Hepatocyte (in vitro differentiated cells): ENCODE measurements around the gene ABHD4. TPM values are rescaled to one million over a fixed set of nuclear protein-coding genes. Genes with fewer than 3 reads are reported as not detected.
"Not testable (repeated sequence)": the region's sequence is repeated elsewhere in the genome, so short reads cannot be mapped to it uniquely, and the experiment has no call there.

Source experiments
- DNase-seq: peaks from one replicate; pipeline ENCODE4 v3.0.0-alpha.2; 2016; ENCODE audit warnings: low spot score
- H2AFZ ChIP-seq: fragments of 200-600 bp; sonication (generic); 2 replicates; pipeline ENCODE4 v1.6.0; 2016; ENCODE audit warnings: antibody characterized with exemption, mild to moderate bottlenecking
- H3K27ac ChIP-seq: fragments of 200-600 bp; sonication (generic); 2 replicates; pipeline ENCODE4 v1.5.1; 2016; ENCODE audit warnings: mild to moderate bottlenecking
- H3K27me3 ChIP-seq: fragments of 200-600 bp; sonication (generic); 2 replicates; pipeline ENCODE4 v1.6.1; 2016
- H3K36me3 ChIP-seq: fragments of 200-600 bp; sonication (generic); replicated peaks from 2 replicates; pipeline ENCODE4 v1.5.1; 2016; ENCODE audit warnings: low read depth; ENCODE audit not compliant: insufficient read depth
- H3K4me1 ChIP-seq: fragments of 200-600 bp; sonication (generic); 2 replicates; pipeline ENCODE4 v1.5.1; 2016; ENCODE audit warnings: mild to moderate bottlenecking, moderate library complexity; ENCODE audit not compliant: insufficient read depth
- H3K4me2 ChIP-seq: fragments of 200-600 bp; sonication (generic); 2 replicates; pipeline ENCODE4 v1.6.0; 2016
- H3K4me3 ChIP-seq: fragments of 200-600 bp; sonication (generic); 2 replicates; pipeline ENCODE4 v1.5.1; 2016; ENCODE audit warnings: mild to moderate bottlenecking
- H3K79me2 ChIP-seq: fragments of 200-600 bp; sonication (generic); 2 replicates; pipeline ENCODE4 v1.6.0; 2017; ENCODE audit warnings: mild to moderate bottlenecking
- H3K9me2 ChIP-seq: fragments of 200-600 bp; sonication (generic); replicated peaks from 2 replicates; pipeline ENCODE4 v1.6.0; 2017; ENCODE audit warnings: mild to moderate bottlenecking; ENCODE audit not compliant: insufficient read depth
- H3K9me3 ChIP-seq: fragments of 200-600 bp; sonication (generic); 2 replicates; pipeline ENCODE4 v1.5.1; 2016; ENCODE audit warnings: low read depth, mild to moderate bottlenecking
- H4K20me1 ChIP-seq: fragments of 200-600 bp; sonication (generic); 2 replicates; pipeline ENCODE4 v1.6.0; 2016; ENCODE audit warnings: mild to moderate bottlenecking; ENCODE audit not compliant: insufficient read depth, poor library complexity, severe bottlenecking
- EZH2 ChIP-seq: fragments of 200-600 bp; sonication (generic); IDR thresholded peaks from 2 replicates; pipeline ENCODE4 v1.6.1; 2016; ENCODE audit warnings: antibody characterized with exemption, mild to moderate bottlenecking, borderline replicate concordance
- EZH2phosphoT487 ChIP-seq: fragments of 200-600 bp; sonication (generic); IDR thresholded peaks from one replicate; pipeline ENCODE4 v1.6.1; 2018; ENCODE audit warnings: antibody characterized with exemption, mild to moderate bottlenecking, low read depth, moderate library complexity; ENCODE audit not compliant: unreplicated experiment, severe bottlenecking
- WGBS: methylation state at CpG from one replicate; pipeline ENCODE4 v1.1.6; 2016; ENCODE audit warnings: low lambda C conversion rate; ENCODE audit errors: missing lambda C conversion rate; 5-methylcytosine and 5-hydroxymethylcytosine counted together
- polyA plus RNA-seq: library from polyadenylated mRNA; unstranded; fragments of >200 nt; fragmentation: Nextera tagmentation; extraction: Ambion mirVana; gene quantifications from 2 replicates; pipeline ENCODE4 v1.2.1, GENCODE V29; 2016
- total RNA-seq: library from RNA; depleted of rRNA; stranded (reverse); fragments of >200 nt; gene quantifications from 2 replicates; pipeline ENCODE4 v1.2.3, GENCODE V29; 2014
- TF ChIP-seq, protein P1 (sequence below): fragments of 200-600 bp; sonication (generic); IDR thresholded peaks from 2 replicates; pipeline ENCODE4 v1.5.1; 2016; ENCODE audit warnings: antibody characterized with exemption, mild to moderate bottlenecking; ENCODE audit not compliant: poor library complexity

ABHD4 gene
- total and polyA plus RNA-seq, 2 experiments from 2014 or later = 30.7 to 49.8 TPM

GRCh38 chr14:22580625-22581024, 17.5 kb upstream of the ABHD4 start:
- no peak overlapping the region for H3K27ac ChIP-seq
- 68% methylated on average over 2 of the region's 2 CpGs for WGBS
- H3K4me2 ChIP-seq = no peak overlapping the region
- H3K36me3 ChIP-seq = no peaks in the 10 kb centered on the region
- H3K4me3 ChIP-seq = no peak overlapping the region
- H3K9me2 ChIP-seq = no peaks in the 10 kb centered on the region
- peaks cover 94% of the 10 kb centered on the region for H3K79me2 ChIP-seq
- no peak overlapping the region for H2AFZ ChIP-seq
- H4K20me1 ChIP-seq = peaks cover 7% of the 10 kb centered on the region
- no peaks in the 10 kb centered on the region for H3K9me3 ChIP-seq
- DNase-seq = no peak
- TF ChIP-seq, protein P1, sequence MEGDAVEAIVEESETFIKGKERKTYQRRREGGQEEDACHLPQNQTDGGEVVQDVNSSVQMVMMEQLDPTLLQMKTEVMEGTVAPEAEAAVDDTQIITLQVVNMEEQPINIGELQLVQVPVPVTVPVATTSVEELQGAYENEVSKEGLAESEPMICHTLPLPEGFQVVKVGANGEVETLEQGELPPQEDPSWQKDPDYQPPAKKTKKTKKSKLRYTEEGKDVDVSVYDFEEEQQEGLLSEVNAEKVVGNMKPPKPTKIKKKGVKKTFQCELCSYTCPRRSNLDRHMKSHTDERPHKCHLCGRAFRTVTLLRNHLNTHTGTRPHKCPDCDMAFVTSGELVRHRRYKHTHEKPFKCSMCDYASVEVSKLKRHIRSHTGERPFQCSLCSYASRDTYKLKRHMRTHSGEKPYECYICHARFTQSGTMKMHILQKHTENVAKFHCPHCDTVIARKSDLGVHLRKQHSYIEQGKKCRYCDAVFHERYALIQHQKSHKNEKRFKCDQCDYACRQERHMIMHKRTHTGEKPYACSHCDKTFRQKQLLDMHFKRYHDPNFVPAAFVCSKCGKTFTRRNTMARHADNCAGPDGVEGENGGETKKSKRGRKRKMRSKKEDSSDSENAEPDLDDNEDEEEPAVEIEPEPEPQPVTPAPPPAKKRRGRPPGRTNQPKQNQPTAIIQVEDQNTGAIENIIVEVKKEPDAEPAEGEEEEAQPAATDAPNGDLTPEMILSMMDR = no peak
- TF ChIP-seq EZH2phosphoT487 = no peak
- no peak for TF ChIP-seq EZH2
- H3K27me3 ChIP-seq = no peaks in the 10 kb centered on the region
- no peaks in the 10 kb centered on the region for H3K4me1 ChIP-seq

DNA sequence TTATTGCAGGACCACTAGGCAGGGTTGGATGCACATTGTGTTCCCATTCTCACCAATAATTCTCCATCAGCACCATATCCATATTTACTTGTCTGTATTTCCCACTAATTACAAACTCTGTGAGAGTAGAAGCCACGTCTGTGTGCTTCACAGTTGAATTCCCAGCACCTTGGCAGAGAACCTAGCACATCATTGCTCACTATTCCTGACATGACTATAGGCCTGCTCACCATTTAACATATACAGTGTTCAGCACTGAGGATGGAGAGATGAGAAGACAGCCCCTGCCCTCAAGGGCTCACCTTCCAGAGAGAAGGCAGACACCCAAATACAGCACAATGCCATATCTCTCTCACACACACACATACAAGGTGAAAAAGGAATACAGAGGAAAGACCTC, 14.1 kb upstream of the ABHD4 start:
- no peaks in the 10 kb centered on the region for H3K9me3 ChIP-seq
- no peak overlapping the region for H3K27ac ChIP-seq
- H3K4me3 ChIP-seq = no peak overlapping the region
- H3K36me3 ChIP-seq = no peaks in the 10 kb centered on the region
- H4K20me1 ChIP-seq = peaks cover 7% of the 10 kb centered on the region
- TF ChIP-seq EZH2phosphoT487 (no peak), EZH2 (no peak)
- TF ChIP-seq, protein P1 = no peak
- WGBS = 100% methylated on average over 1 of the region's 1 CpG
- H3K4me1 ChIP-seq = no peaks in the 10 kb centered on the region
- no peak overlapping the region for H2AFZ ChIP-seq
- H3K27me3 ChIP-seq = no peaks in the 10 kb centered on the region
- no peaks in the 10 kb centered on the region for H3K9me2 ChIP-seq
- DNase-seq = no peak
- no peak overlapping the region for H3K4me2 ChIP-seq
- peaks cover 92% of the 10 kb centered on the region for H3K79me2 ChIP-seq

GRCh38 chr14:22587247-22587646, 10.9 kb upstream of the ABHD4 start:
- Histone ChIP-seq H3K27ac (no peak overlapping the region), H4K20me1 (no peaks in the 10 kb centered on the region), H3K27me3 (no peaks in the 10 kb centered on the region), H3K9me3 (no peaks in the 10 kb centered on the region), H3K4me3 (no peak overlapping the region), H3K4me2 (peak overlapping the region; percentile 83), H3K36me3 (no peaks in the 10 kb centered on the region), H2AFZ (no peak overlapping the region), H3K4me1 (peaks cover 5% of the 10 kb centered on the region), H3K79me2 (peaks cover 64% of the 10 kb centered on the region), H3K9me2 (no peaks in the 10 kb centered on the region)
- TF ChIP-seq EZH2phosphoT487 (no peak), EZH2 (no peak)
- TF ChIP-seq, protein P1 = no peak
- WGBS = 97% methylated on average over 5 of the region's 5 CpGs
- DNase-seq = no peak

DNA sequence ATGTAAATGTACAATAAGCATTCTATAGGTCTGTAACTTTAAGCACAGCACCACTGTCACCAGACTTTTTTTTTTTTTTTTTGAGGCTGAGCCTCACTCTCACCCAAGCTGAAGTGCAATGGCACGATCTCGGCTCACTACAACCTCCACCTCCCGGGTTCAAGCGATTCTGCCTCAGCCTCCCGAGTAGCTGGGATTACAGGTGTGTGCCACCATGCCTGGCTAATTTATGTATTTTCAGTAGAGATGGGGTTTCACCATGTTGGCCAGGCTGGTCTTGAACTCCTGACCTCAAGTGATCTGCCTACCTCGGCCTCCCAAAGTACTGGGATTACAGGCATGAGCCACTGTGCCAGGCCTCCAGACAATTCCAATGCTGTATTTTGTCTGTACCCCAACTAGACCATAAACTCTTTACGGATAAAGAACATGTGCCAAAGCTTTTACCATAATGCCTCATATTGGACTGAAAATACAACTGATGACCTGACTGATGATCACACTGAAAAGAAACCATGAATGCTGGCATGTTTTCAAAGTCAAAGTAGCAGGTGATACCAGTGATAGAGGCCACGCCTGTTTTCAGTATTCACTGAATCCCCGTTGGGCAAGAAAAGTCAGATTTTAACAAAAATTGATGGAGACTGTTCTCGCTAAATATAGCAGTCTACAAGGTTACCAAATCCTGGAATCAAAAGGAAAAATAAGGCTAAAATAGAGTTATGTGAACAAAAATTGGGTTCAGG, 10.2 kb upstream of the ABHD4 start:
- H4K20me1 ChIP-seq, H3K27me3 ChIP-seq, H3K4me1 ChIP-seq, H3K9me3 ChIP-seq, H3K9me2 ChIP-seq, H2AFZ ChIP-seq, H3K36me3 ChIP-seq, DNase-seq: not testable (repeated sequence)
- peak overlapping the region; percentile 83 for H3K4me2 ChIP-seq
- peak overlapping the region; percentile 82 for H3K27ac ChIP-seq
- H3K4me3 ChIP-seq = peak overlapping the region; percentile 47
- H3K79me2 ChIP-seq = peaks cover 59% of the 10 kb centered on the region
- 90% methylated on average over 10 of the region's 10 CpGs for WGBS
